Hepatocyte (in vitro differentiated cells): ENCODE data around the gene MAGEF1.

Experiments used
- CTCF ChIP-seq: fragments of 200-600 bp; sonication (generic); IDR thresholded peaks from 2 replicates; pipeline ENCODE4 v1.5.1; 2016; ENCODE audit warnings: antibody characterized with exemption, mild to moderate bottlenecking; ENCODE audit not compliant: poor library complexity
- EZH2 ChIP-seq: fragments of 200-600 bp; sonication (generic); IDR thresholded peaks from 2 replicates; pipeline ENCODE4 v1.6.1; 2016; ENCODE audit warnings: antibody characterized with exemption, mild to moderate bottlenecking, borderline replicate concordance
- EZH2phosphoT487 ChIP-seq: fragments of 200-600 bp; sonication (generic); IDR thresholded peaks from one replicate; pipeline ENCODE4 v1.6.1; 2018; ENCODE audit warnings: antibody characterized with exemption, mild to moderate bottlenecking, low read depth, moderate library complexity; ENCODE audit not compliant: unreplicated experiment, severe bottlenecking

GRCh38 chr3:184694133-184694665, 17.7 kb downstream of the MAGEF1 start:
- TF ChIP-seq CTCF (no peak), EZH2 (no peak), EZH2phosphoT487 (no peak)
